Left lung (tissue), 10 donors: ENCODE data around the gene CLCNKB. TPM values are rescaled to one million over a fixed set of nuclear protein-coding genes. Genes with fewer than 3 reads are reported as not detected.

Source experiments
- ATAC-seq: fragments of 200-7000 bp; cut with Tn5 transposase; one replicate; pipeline ENCODE4 v1.9.1; 2020; ENCODE audit warnings: moderate library complexity
- DNase-seq, 4 donors: peaks; one replicate each; pipeline ENCODE4 v3.0.0-alpha.2; 2013 to 2020
- H3K27ac ChIP-seq, 2 donors: fragments of 200-600 bp; sonication (generic) in 1 of 2; one replicate each; pipeline versions ENCODE4 v1.5.0 to v1.8.0; 2020 to 2021
- H3K27me3 ChIP-seq, 2 donors: fragments of 200-600 bp; sonication (generic) in 1 of 2; one replicate each; pipeline versions ENCODE4 v1.5.0 to v1.8.0; 2020 to 2021
- H3K36me3 ChIP-seq, 2 donors: fragments of 200-600 bp; sonication (generic) in 1 of 2; one replicate each; pipeline versions ENCODE4 v1.5.0 to v1.8.0; 2020 to 2021
- H3K4me1 ChIP-seq, 2 donors: fragments of 200-600 bp; one replicate each; pipeline ENCODE4 v1.8.0; 2021
- H3K4me3 ChIP-seq, 2 donors: fragments of 200-600 bp; sonication (generic) in 1 of 2; one replicate each; pipeline versions ENCODE4 v1.5.0 to v1.8.0; 2020 to 2021; ENCODE audit warnings: mild to moderate bottlenecking in 1 of 2
- H3K9me3 ChIP-seq, 2 donors: fragments of 200-600 bp; sonication (generic) in 1 of 2; one replicate each; pipeline versions ENCODE4 v1.5.0 to v1.8.0; 2020 to 2021
- CTCF ChIP-seq, 2 donors: fragments of 200-600 bp; sonication (generic) in 1 of 2; IDR thresholded peaks; one replicate each; pipeline versions ENCODE4 v1.5.0 to v1.8.0; 2021; ENCODE audit warnings: antibody characterized with exemption in 2 of 2
- intact Hi-C, 2 donors: fragments of 100-400 bp; cut with DNase I; formaldehyde crosslinking; loops; one replicate each; pipeline versions ENCODE4 v1.11.2 to v1.14.2; 2022
- polyA plus RNA-seq, 6 donors: library from polyadenylated mRNA; unstranded; fragments of 120-200 nt; gene quantifications; one replicate each; pipeline ENCODE4 v1.2.1, GENCODE V29; 2013; ENCODE audit not compliant: insufficient read length in 6 of 6
- total RNA-seq, 2 donors: library from RNA; stranded (reverse); fragmentation: NEBNext Ultra II Directional; extraction: Animal tissue kit (Norgen Biotek cat#: 25700); gene quantifications; one replicate each; pipeline ENCODE4 v1.2.1, GENCODE V29; 2021
- donor health status: DM: no; HTN: yes; CAD: no.
- donor health status: DM: no; HTN: no; CAD: no.

The CLCNKB gene
- total and polyA plus RNA-seq, 8 donors, result 1.1 to 8.0 (median 4.9) TPM; not detected in 1

GRCh38 chr1:16085522-16085921 lies 41.9 kb downstream of the CLCNKB start:
- intact Hi-C loops, result no loop called here
- H3K4me1 ChIP-seq, result no peaks in the 10 kb centered on the region
- no peak for ATAC-seq
- no peak for TF ChIP-seq CTCF (IDR thresholded peaks at IDR 0.05)
- H3K27ac ChIP-seq, result no peak overlapping the region
- H3K27me3 ChIP-seq, result no peaks in the 10 kb centered on the region
- H3K4me3 ChIP-seq, result no peak overlapping the region
- DNase-seq, result peak in 1 of 4 donors; percentile 43
- no peaks in the 10 kb centered on the region for H3K36me3 ChIP-seq
- H3K9me3 ChIP-seq, result no peaks in the 10 kb centered on the region

- intact Hi-C loops, result no loop called here
- no peak overlapping the region for H3K4me3 ChIP-seq
- H3K27ac ChIP-seq, result no peak overlapping the region
- DNase-seq, result peak in 1 of 4 donors; percentile 35
- H3K36me3 ChIP-seq, result no peaks in the 10 kb centered on the region
- no peaks in the 10 kb centered on the region for H3K9me3 ChIP-seq
- no peaks in the 10 kb centered on the region for H3K4me1 ChIP-seq
- H3K27me3 ChIP-seq, result no peaks in the 10 kb centered on the region
- no peak for TF ChIP-seq CTCF (IDR thresholded peaks at IDR 0.05)
- no peak for ATAC-seq
Measured at GRCh38 chr1:16087733-16088132, 44.2 kb downstream of the CLCNKB start.

- Histone ChIP-seq H3K4me3 (no peak overlapping the region), H3K9me3 (no peaks in the 10 kb centered on the region), H3K27me3 (no peaks in the 10 kb centered on the region), H3K36me3 (no peaks in the 10 kb centered on the region), H3K27ac (no peak overlapping the region), H3K4me1 (no peaks in the 10 kb centered on the region)
- ATAC-seq (no peak), DNase-seq (peak in 1 of 4 donors; percentile 49)
- intact Hi-C loops, result no loop called here
- TF ChIP-seq CTCF (IDR thresholded peaks at IDR 0.05), result no peak
Measured at GRCh38 chr1:16088351-16088911, 44.8 kb downstream of the CLCNKB start.

GRCh38 chr1:16088996-16089395 lies 45.4 kb downstream of the CLCNKB start:
- Histone ChIP-seq H3K27me3 (no peaks in the 10 kb centered on the region), H3K4me1 (no peaks in the 10 kb centered on the region), H3K9me3 (no peaks in the 10 kb centered on the region), H3K4me3 (no peak overlapping the region), H3K27ac (no peak overlapping the region), H3K36me3 (no peaks in the 10 kb centered on the region)
- intact Hi-C loops, result no loop called here
- TF ChIP-seq CTCF (IDR thresholded peaks at IDR 0.05), result no peak
- ATAC-seq (no peak), DNase-seq (peak in 1 of 4 donors; percentile 68)

GRCh38 chr1:16090076-16090826 lies 46.7 kb downstream of the CLCNKB start:
- Histone ChIP-seq H3K9me3 (no peaks in the 10 kb centered on the region), H3K4me3 (no peak overlapping the region), H3K4me1 (no peaks in the 10 kb centered on the region), H3K36me3 (no peaks in the 10 kb centered on the region), H3K27ac (no peak overlapping the region), H3K27me3 (no peaks in the 10 kb centered on the region)
- intact Hi-C loops, result no loop called here
- no peak for TF ChIP-seq CTCF (IDR thresholded peaks at IDR 0.05)
- DNase-seq (no peak), ATAC-seq (no peak)
